Vagina (tissue), 2 donors: Measurements from ENCODE around the gene MCAM. TPM values are rescaled to one million over a fixed set of nuclear protein-coding genes. Genes with fewer than 3 reads are reported as not detected.

ENCODE experiments used
- DNase-seq, 2 donors: peaks; one replicate each; pipeline ENCODE4 v3.0.0-alpha.2; 2017; ENCODE audit errors: extremely low spot score in 2 of 2
- H3K27ac ChIP-seq: fragments of 200-600 bp; sonication (generic); one replicate; pipeline ENCODE4 v1.5.1; 2019
- H3K27me3 ChIP-seq: fragments of 200-600 bp; sonication (generic); one replicate; pipeline ENCODE4 v1.5.1; 2019
- H3K36me3 ChIP-seq, 2 donors: fragments of 200-600 bp; sonication (generic); one replicate each; pipeline ENCODE4 v1.5.1; 2017 to 2019
- H3K4me1 ChIP-seq: fragments of 200-600 bp; sonication (generic); one replicate; pipeline ENCODE4 v1.5.1; 2019
- H3K4me3 ChIP-seq, 2 donors: fragments of 200-600 bp; sonication (generic); 1 replicate in 1 of 2; 2 replicates in 1 of 2; pipeline ENCODE4 v1.5.1; 2016 to 2019
- H3K9me3 ChIP-seq: fragments of 200-600 bp; sonication (generic); one replicate; pipeline ENCODE4 v1.5.1; 2019
- POLR2A ChIP-seq, 2 donors: fragments of 450-650 bp; IDR thresholded peaks; one replicate each; pipeline ENCODE4 v1.6.1; 2017; ENCODE audit warnings: antibody characterized with exemption in 2 of 2, mild to moderate bottlenecking in 2 of 2, moderate library complexity in 2 of 2
- POLR2AphosphoS5 ChIP-seq, 2 donors: sonication (generic); formaldehyde crosslinking; IDR thresholded peaks; one replicate each; pipeline ENCODE4 v1.9.0; 2017; ENCODE audit warnings: antibody characterized with exemption in 2 of 2, mild to moderate bottlenecking in 2 of 2, low read depth in 1 of 2; ENCODE audit not compliant: insufficient read depth in 1 of 2
- intact Hi-C: fragments of 100-400 bp; cut with DNase I; formaldehyde crosslinking; loops from one replicate; pipeline ENCODE4 v1.15.1; 2023
- total RNA-seq: library from RNA; depleted of rRNA; stranded (reverse); fragments of >200 nt; gene quantifications from one replicate; pipeline ENCODE4 v1.2.3, GENCODE V29; 2016
- TF ChIP-seq, protein P1 (sequence below), 3 experiments: fragments of 450-650 bp in 2 of 3; fragments of 200-600 bp in 1 of 3; sonication (generic) in 1 of 3; IDR thresholded peaks; one replicate each; pipeline ENCODE4 v1.5.1; 2017 to 2019; ENCODE audit warnings: antibody characterized with exemption in 3 of 3, mild to moderate bottlenecking in 2 of 3, moderate library complexity in 2 of 3

MCAM gene
- total RNA-seq, 1 donor from 2014 or later: 295 TPM

GRCh38 chr11:119350302-119350701, 33.4 kb upstream of the MCAM start:
- Histone ChIP-seq H3K27me3 (no peaks in the 10 kb centered on the region), H3K36me3 (no peaks in the 10 kb centered on the region), H3K27ac (no peak overlapping the region), H3K4me3 (no peak overlapping the region), H3K4me1 (peaks cover 7% of the 10 kb centered on the region), H3K9me3 (no peaks in the 10 kb centered on the region)
- no peak for DNase-seq
- intact Hi-C loops: no loop called here
- TF ChIP-seq POLR2AphosphoS5 (IDR thresholded peaks at IDR 0.05; ENCODE audit: insufficient read depth in 1 of 2, low read depth in 1 of 2) (no peak), POLR2A (IDR thresholded peaks at IDR 0.05) (no peak)
- TF ChIP-seq, protein P1, sequence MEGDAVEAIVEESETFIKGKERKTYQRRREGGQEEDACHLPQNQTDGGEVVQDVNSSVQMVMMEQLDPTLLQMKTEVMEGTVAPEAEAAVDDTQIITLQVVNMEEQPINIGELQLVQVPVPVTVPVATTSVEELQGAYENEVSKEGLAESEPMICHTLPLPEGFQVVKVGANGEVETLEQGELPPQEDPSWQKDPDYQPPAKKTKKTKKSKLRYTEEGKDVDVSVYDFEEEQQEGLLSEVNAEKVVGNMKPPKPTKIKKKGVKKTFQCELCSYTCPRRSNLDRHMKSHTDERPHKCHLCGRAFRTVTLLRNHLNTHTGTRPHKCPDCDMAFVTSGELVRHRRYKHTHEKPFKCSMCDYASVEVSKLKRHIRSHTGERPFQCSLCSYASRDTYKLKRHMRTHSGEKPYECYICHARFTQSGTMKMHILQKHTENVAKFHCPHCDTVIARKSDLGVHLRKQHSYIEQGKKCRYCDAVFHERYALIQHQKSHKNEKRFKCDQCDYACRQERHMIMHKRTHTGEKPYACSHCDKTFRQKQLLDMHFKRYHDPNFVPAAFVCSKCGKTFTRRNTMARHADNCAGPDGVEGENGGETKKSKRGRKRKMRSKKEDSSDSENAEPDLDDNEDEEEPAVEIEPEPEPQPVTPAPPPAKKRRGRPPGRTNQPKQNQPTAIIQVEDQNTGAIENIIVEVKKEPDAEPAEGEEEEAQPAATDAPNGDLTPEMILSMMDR (IDR thresholded peaks at IDR 0.05): no peak

DNA sequence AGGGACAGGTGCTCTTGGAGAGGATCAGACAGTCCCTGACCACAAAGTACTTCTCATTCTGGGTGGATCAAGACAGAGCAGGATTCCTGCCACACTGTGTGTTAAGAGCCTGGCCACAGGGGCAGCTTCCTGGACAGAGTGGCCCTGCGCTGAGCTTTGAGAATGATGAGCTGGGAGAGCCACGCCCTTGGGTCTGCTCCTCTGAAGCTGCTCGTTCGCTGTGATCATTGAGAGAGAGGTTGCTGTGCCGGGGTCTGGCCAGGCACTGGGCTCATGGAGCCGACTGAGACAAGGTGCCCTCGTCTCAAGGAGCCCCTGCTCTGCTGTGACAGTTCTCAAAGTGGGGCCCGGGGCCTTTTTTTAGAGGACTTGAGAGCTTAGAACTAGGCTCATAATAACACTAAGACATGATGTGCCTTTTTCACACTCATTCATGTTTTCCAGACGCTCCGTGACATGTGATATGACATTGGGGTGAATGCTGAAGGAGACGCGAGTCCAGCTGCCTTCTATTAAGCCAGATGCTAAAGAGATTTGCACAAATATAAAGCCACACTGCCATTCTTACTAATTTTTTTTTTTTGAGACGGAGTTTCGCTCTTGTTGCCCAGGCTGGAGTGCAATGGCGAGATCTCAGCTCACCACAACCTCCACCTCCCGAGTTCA, 31.1 kb upstream of the MCAM start:
- TF ChIP-seq POLR2A (IDR thresholded peaks at IDR 0.05) (no peak), POLR2AphosphoS5 (IDR thresholded peaks at IDR 0.05; ENCODE audit: insufficient read depth in 1 of 2, low read depth in 1 of 2) (no peak)
- TF ChIP-seq, protein P1 (IDR thresholded peaks at IDR 0.05): no peak
- no peak overlapping the region for H3K27ac ChIP-seq
- no peak overlapping the region for H3K4me3 ChIP-seq
- intact Hi-C loops: no loop called here
- peaks cover 3% of the 10 kb centered on the region for H3K4me1 ChIP-seq
- no peaks in the 10 kb centered on the region for H3K36me3 ChIP-seq
- no peak for DNase-seq
- H3K27me3 ChIP-seq: no peaks in the 10 kb centered on the region
- H3K9me3 ChIP-seq: no peaks in the 10 kb centered on the region

- H3K36me3 ChIP-seq: no peaks in the 10 kb centered on the region
- H3K4me1 ChIP-seq: no peaks in the 10 kb centered on the region
- TF ChIP-seq, protein P1 (IDR thresholded peaks at IDR 0.05): no peak
- TF ChIP-seq POLR2A (IDR thresholded peaks at IDR 0.05): no peak
- TF ChIP-seq POLR2AphosphoS5 (IDR thresholded peaks at IDR 0.05; ENCODE audit: insufficient read depth in 1 of 2, low read depth in 1 of 2): no peak
- no peak for DNase-seq
- H3K27ac ChIP-seq: no peak overlapping the region
- no peak overlapping the region for H3K4me3 ChIP-seq
- intact Hi-C loops: no loop called here
- no peaks in the 10 kb centered on the region for H3K27me3 ChIP-seq
- no peaks in the 10 kb centered on the region for H3K9me3 ChIP-seq
These were observed 30.3 kb upstream of the MCAM start for GRCh38 chr11:119347242-119347641.

DNA sequence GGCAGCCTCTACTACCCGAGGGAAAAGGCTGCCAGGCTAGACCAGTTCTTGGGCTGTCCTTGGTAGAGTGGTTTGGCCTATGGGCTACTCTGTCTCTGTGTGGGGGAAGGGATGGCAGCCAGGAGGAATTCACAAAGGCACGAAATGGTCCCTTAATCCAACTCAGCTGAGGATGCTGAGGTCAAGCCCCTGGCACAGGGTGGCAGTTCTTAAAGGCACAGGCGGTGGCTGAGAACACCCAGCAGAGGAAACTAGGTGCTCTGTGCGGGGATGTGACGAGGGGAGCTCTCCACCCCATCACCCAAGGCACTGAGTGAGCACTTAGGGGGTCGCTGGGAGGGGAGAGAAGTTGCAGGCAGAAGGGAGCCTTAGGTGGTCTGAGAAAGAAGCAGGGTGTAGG, 29.7 kb upstream of the MCAM start, which contains the start of gene MFRP:
Gene MFRP, minus strand, starts transcription at position 101 of the 400 bp plus-strand sequence. CDS start 192 bp downstream, outside the sequence.
- Histone ChIP-seq H3K36me3 (no peaks in the 10 kb centered on the region), H3K4me3 (no peak within 1 kb of the TSS), H3K4me1 (peaks cover under 1% of the 10 kb centered on the region), H3K9me3 (no peaks in the 10 kb centered on the region), H3K27ac (no peak within 1 kb of the TSS), H3K27me3 (no peaks in the 10 kb centered on the region)
- TF ChIP-seq POLR2A (IDR thresholded peaks at IDR 0.05): no peak
- TF ChIP-seq POLR2AphosphoS5 (IDR thresholded peaks at IDR 0.05; ENCODE audit: insufficient read depth in 1 of 2, low read depth in 1 of 2): no peak
- TF ChIP-seq, protein P1 (IDR thresholded peaks at IDR 0.05): no peak
- intact Hi-C loops: no loop called here
- no peak for DNase-seq

GRCh38 chr11:119345685-119346084, 28.8 kb upstream of the MCAM start:
- no peaks in the 10 kb centered on the region for H3K9me3 ChIP-seq
- H3K4me3 ChIP-seq: no peak overlapping the region
- H3K27me3 ChIP-seq: no peaks in the 10 kb centered on the region
- intact Hi-C loops: no loop called here
- TF ChIP-seq POLR2AphosphoS5 (IDR thresholded peaks at IDR 0.05; ENCODE audit: insufficient read depth in 1 of 2, low read depth in 1 of 2) (no peak), POLR2A (IDR thresholded peaks at IDR 0.05) (no peak)
- TF ChIP-seq, protein P1 (IDR thresholded peaks at IDR 0.05): no peak
- H3K4me1 ChIP-seq: peaks cover 10% of the 10 kb centered on the region
- DNase-seq: no peak
- no peaks in the 10 kb centered on the region for H3K36me3 ChIP-seq
- H3K27ac ChIP-seq: no peak overlapping the region
